Liver (tissue), 9 donors: ENCODE data around the gene TMEM63A. TPM values are rescaled to one million over a fixed set of nuclear protein-coding genes. Genes with fewer than 3 reads are reported as not detected.

Experiments
- DNase-seq: peaks from one replicate; pipeline ENCODE4 v3.0.0-alpha.2; 2017; ENCODE audit warnings: low spot score
- H3K27ac ChIP-seq, 2 donors: one replicate each; pipeline ENCODE4 v1.7.0; 2013; ENCODE audit warnings: inconsistent platforms in 2 of 2, low read length in 2 of 2, control low read depth in 1 of 2, low read depth in 1 of 2, mild to moderate bottlenecking in 1 of 2
- H3K27me3 ChIP-seq, 4 donors: one replicate each; pipeline versions ENCODE4 v1.6.1 to v1.7.0; 2013; ENCODE audit warnings: low read length in 3 of 4, inconsistent platforms in 1 of 4, mild to moderate bottlenecking in 1 of 4, moderate library complexity in 1 of 4; ENCODE audit not compliant: control insufficient read depth in 4 of 4, insufficient read depth in 4 of 4
- H3K36me3 ChIP-seq, 4 donors: one replicate each; pipeline versions ENCODE4 v1.6.1 to v1.7.0; 2013; ENCODE audit warnings: low read length in 3 of 4, mild to moderate bottlenecking in 3 of 4, low read depth in 1 of 4, moderate library complexity in 1 of 4; ENCODE audit not compliant: control insufficient read depth in 4 of 4, insufficient read depth in 3 of 4
- H3K4me1 ChIP-seq, 4 donors: one replicate each; pipeline versions ENCODE4 v1.6.1 to v1.7.0; 2013; ENCODE audit warnings: low read length in 3 of 4, mild to moderate bottlenecking in 3 of 4, moderate library complexity in 1 of 4; ENCODE audit not compliant: control insufficient read depth in 4 of 4, insufficient read depth in 4 of 4
- H3K4me3 ChIP-seq, 3 donors: one replicate each; pipeline versions ENCODE4 v1.6.1 to v1.7.0; 2013; ENCODE audit warnings: low read length in 3 of 3, control low read depth in 1 of 3, low read depth in 1 of 3, mild to moderate bottlenecking in 1 of 3
- H3K9ac ChIP-seq, 2 donors: one replicate each; pipeline ENCODE4 v1.7.0; 2013; ENCODE audit warnings: low read length in 2 of 2, mild to moderate bottlenecking in 2 of 2, moderate library complexity in 2 of 2, control low read depth in 1 of 2, low read depth in 1 of 2
- H3K9me3 ChIP-seq, 4 donors: one replicate each; pipeline versions ENCODE4 v1.6.1 to v1.7.0; 2013; ENCODE audit warnings: low read length in 3 of 4; ENCODE audit not compliant: control insufficient read depth in 4 of 4
- ATF3 ChIP-seq: IDR thresholded peaks from 2 replicates; pipeline ENCODE4 v1.6.1; 2016; ENCODE audit warnings: antibody characterized with exemption
- CTCF ChIP-seq: fragments of 150-350 bp; IDR thresholded peaks from 2 replicates; pipeline ENCODE4 v1.5.1; 2017; ENCODE audit warnings: improper control_type of control experiment, low read depth, low read length; ENCODE audit not compliant: missing input control
- EGR1 ChIP-seq, 2 donors: IDR thresholded peaks; 2 replicates each; pipeline ENCODE4 v1.6.1; 2016 to 2018; ENCODE audit warnings: antibody characterized with exemption in 2 of 2, low read depth in 2 of 2
- FOXA1 ChIP-seq: IDR thresholded peaks from 2 replicates; pipeline ENCODE4 v1.6.1; 2016; ENCODE audit warnings: antibody characterized with exemption
- FOXA2 ChIP-seq: IDR thresholded peaks from 2 replicates; pipeline ENCODE4 v1.6.1; 2016; ENCODE audit warnings: antibody characterized with exemption
- HNF4A ChIP-seq, 2 donors: conservative IDR thresholded peaks; 2 replicates each; pipeline ENCODE4 v1.6.1; 2016; ENCODE audit warnings: antibody characterized with exemption in 2 of 2, mild to moderate bottlenecking in 2 of 2
- HNF4G ChIP-seq: IDR thresholded peaks from 2 replicates; pipeline ENCODE4 v1.6.1; 2016; ENCODE audit warnings: antibody characterized with exemption
- JUND ChIP-seq, 2 donors: IDR thresholded peaks; 2 replicates each; pipeline ENCODE4 v1.6.1; 2016; ENCODE audit warnings: antibody characterized with exemption in 2 of 2
- RAD21 ChIP-seq, 2 donors: IDR thresholded peaks; 2 replicates each; pipeline ENCODE4 v1.6.1; 2016; ENCODE audit warnings: antibody characterized with exemption in 2 of 2, mild to moderate bottlenecking in 2 of 2
- REST ChIP-seq: IDR thresholded peaks from 2 replicates; pipeline ENCODE4 v1.6.1; 2016; ENCODE audit warnings: antibody characterized with exemption, mild to moderate bottlenecking
- RXRA ChIP-seq, 2 donors: IDR thresholded peaks; 2 replicates each; pipeline ENCODE4 v1.6.1; 2017 to 2018; ENCODE audit warnings: antibody characterized with exemption in 2 of 2, mild to moderate bottlenecking in 1 of 2
- SP1 ChIP-seq: IDR thresholded peaks from 2 replicates; pipeline ENCODE4 v1.6.1; 2018; ENCODE audit warnings: antibody characterized with exemption, mild to moderate bottlenecking
- TAF1 ChIP-seq: conservative IDR thresholded peaks from 2 replicates; pipeline ENCODE4 v1.6.1; 2016; ENCODE audit warnings: antibody characterized with exemption, mild to moderate bottlenecking
- YY1 ChIP-seq: IDR thresholded peaks from 2 replicates; pipeline ENCODE4 v1.6.1; 2016; ENCODE audit warnings: antibody characterized with exemption, mild to moderate bottlenecking
- ZBTB33 ChIP-seq: IDR thresholded peaks from 2 replicates; pipeline ENCODE4 v1.6.1; 2016; ENCODE audit warnings: antibody characterized with exemption
- WGBS: extraction: QIAGEN DNeasy Blood & Tissue Kit; methylation state at CpG from one replicate; pipeline ENCODE4 v1.1.7; 2013; 5-methylcytosine and 5-hydroxymethylcytosine counted together
- polyA plus RNA-seq, 2 donors: library from polyadenylated mRNA; stranded (reverse) in 1 of 2; unstranded in 1 of 2; fragments of 200-250 nt in 1 of 2; fragments of >200 nt in 1 of 2; fragmentation: Nextera tagmentation in 1 of 2; extraction: Ambion mirVana in 1 of 2; gene quantifications; one replicate each; pipeline versions ENCODE4 v1.2.1 to v1.2.3, GENCODE V29; 2013 to 2015
- total RNA-seq, 2 donors: library from RNA; depleted of rRNA; stranded (reverse); fragments of >200 nt; gene quantifications; one replicate each; pipeline ENCODE4 v1.2.3, GENCODE V29; 2014
- donor health status: healthy.
- donor health status: healthy.
- donor health status: healthy.
- donor health status: healthy.
- donor health status: healthy.

Gene TMEM63A
- total and polyA plus RNA-seq, 4 donors: 9.6 to 54.0 (median 11.6) TPM

GRCh38 chr1:225819346-225820192 lies 62.6 kb downstream of the TMEM63A start:
- Histone ChIP-seq H3K36me3 (peaks cover 0 to 4% (median 0%) of the 10 kb centered on the region in 4 donors), H3K9ac (no peak overlapping the region), H3K27ac (peak overlapping the region; percentile 85 to 86), H3K9me3 (no peaks in the 10 kb centered on the region), H3K4me1 (peaks cover 41 to 89% (median 84%) of the 10 kb centered on the region in 4 donors), H3K4me3 (no peak overlapping the region), H3K27me3 (no peaks in the 10 kb centered on the region)
- no peak for TF ChIP-seq EGR1 (IDR thresholded peaks at IDR 0.05; ENCODE audit: low read depth in 2 of 2)
- TF ChIP-seq RAD21 (IDR thresholded peaks at IDR 0.05): no peak
- no peak for TF ChIP-seq JUND (IDR thresholded peaks at IDR 0.05)
- TF ChIP-seq CTCF: no peak
- no peak for TF ChIP-seq SP1
- TF ChIP-seq ATF3: no peak
- no peak for TF ChIP-seq RXRA (IDR thresholded peaks at IDR 0.05)
- TF ChIP-seq ZBTB33: no peak
- TF ChIP-seq HNF4A (conservative IDR thresholded peaks at IDR 0.05): no peak
- no peak for TF ChIP-seq TAF1
- TF ChIP-seq YY1: no peak
- no peak for TF ChIP-seq FOXA2
- no peak for TF ChIP-seq REST
- TF ChIP-seq HNF4G: no peak
- WGBS: 77% methylated on average over 12 of the region's 12 CpGs
- no peak for DNase-seq

- Histone ChIP-seq H3K27me3 (no peaks in the 10 kb centered on the region), H3K36me3 (peaks cover 0 to 4% (median 0%) of the 10 kb centered on the region in 4 donors), H3K9ac (peak overlapping the region in 1 of 2 donors; percentile 73), H3K27ac (peak overlapping the region; percentile 91), H3K9me3 (no peaks in the 10 kb centered on the region), H3K4me1 (peaks cover 37 to 88% (median 81%) of the 10 kb centered on the region in 4 donors), H3K4me3 (no peak overlapping the region)
- DNase-seq: no peak
- 77% methylated on average over 7 of the region's 7 CpGs for WGBS
- no peak for TF ChIP-seq TAF1
- TF ChIP-seq FOXA1: no peak
- no peak for TF ChIP-seq CTCF
- no peak for TF ChIP-seq EGR1 (IDR thresholded peaks at IDR 0.05; ENCODE audit: low read depth in 2 of 2)
- TF ChIP-seq ATF3: no peak
- TF ChIP-seq ZBTB33: no peak
- TF ChIP-seq HNF4G: no peak
- no peak for TF ChIP-seq YY1
These were observed 64.0 kb downstream of the TMEM63A start for GRCh38 chr1:225818229-225818628.
